NCI-H774 (cell line): ENCODE data around the gene FAM163A.

ENCODE experiments used
- DNase-seq: peaks from one replicate; lab custom pipeline; 2025; lab: John Stamatoyannopoulos, UW

FAM163A gene

GRCh38 chr1:179856296-179856695 is 113.2 kb downstream of the FAM163A start:
- DNase-seq, result no peak

- DNase-seq, result no peak
These were observed 113.9 kb downstream of the FAM163A start for GRCh38 chr1:179857009-179857408.

GRCh38 chr1:179860652-179861051 is 117.6 kb downstream of the FAM163A start:
- DNase-seq, result no peak

DNA sequence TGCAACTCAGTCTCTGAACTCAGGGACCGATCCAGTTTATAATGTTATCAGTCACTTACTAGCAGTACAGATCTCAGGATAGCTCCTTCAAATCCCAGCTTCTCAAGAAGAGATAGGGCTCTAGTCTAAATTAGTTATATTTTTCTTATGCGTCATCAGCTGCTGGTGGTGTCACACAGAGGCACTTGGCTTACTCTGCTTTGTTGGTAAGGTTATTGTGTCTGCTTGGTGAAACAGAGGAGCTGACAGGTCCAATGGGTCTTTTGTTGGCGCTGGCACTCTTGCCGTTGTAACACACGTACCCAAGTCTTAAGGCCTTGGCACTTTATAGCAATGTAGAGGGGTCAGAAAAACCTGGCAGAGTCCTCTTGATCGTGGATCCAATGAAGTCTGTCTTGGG is 122.3 kb downstream of the FAM163A start:
- DNase-seq, result no peak
